Panc1 (cell line): ENCODE data around the gene KIF1A. TPM values are rescaled to one million over a fixed set of nuclear protein-coding genes. Genes with fewer than 3 reads are reported as not detected.

ENCODE experiments used
- ATAC-seq: fragments of 200-7000 bp; cut with Tn5 transposase; 2 replicates; pipeline ENCODE4 v1.9.1; 2020; ENCODE audit warnings: mild to moderate bottlenecking, moderate library complexity
- BruUV-seq: library from RNA; stranded (reverse); fragments of 400-500 nt; replicated peaks from 2 replicates; lab custom pipeline; 2021; lab: Mats Ljungman, UMichigan
- CTCF ChIA-PET: fragments of 300-600 bp; sonication (Branson Sonifier 250); formaldehyde crosslinking; loops from one replicate; lab custom pipeline; 2022; ENCODE audit warnings: antibody characterized with exemption; lab: Charles Lee
- POLR2A ChIA-PET: fragments of 300-600 bp; sonication (Branson Sonifier 250); formaldehyde crosslinking; loops from one replicate; lab custom pipeline; 2022; ENCODE audit warnings: antibody characterized with exemption; lab: Charles Lee
- DNase-seq: peaks from one replicate; pipeline ENCODE4 v3.0.0-alpha.2; 2010; ENCODE audit warnings: low read depth, low spot score
- H3K27ac ChIP-seq: 2 replicates; pipeline ENCODE4 v1.5.1; 2011; ENCODE audit warnings: mild to moderate bottlenecking, low read length, inconsistent platforms
- H3K27me3 ChIP-seq: fragments of 200-500 bp; sonication (Bioruptor generic); 2 replicates; pipeline ENCODE4 v1.6.0; 2014; ENCODE audit warnings: low read length, inconsistent platforms; ENCODE audit not compliant: control insufficient read depth, insufficient read depth
- H3K36me3 ChIP-seq: fragments of 200-500 bp; sonication (Bioruptor generic); 2 replicates; pipeline ENCODE4 v1.5.1; 2014; ENCODE audit warnings: inconsistent platforms, mild to moderate bottlenecking, low read length, moderate library complexity; ENCODE audit not compliant: control insufficient read depth, insufficient read depth
- H3K4me1 ChIP-seq: 2 replicates; pipeline ENCODE4 v1.5.1; 2011; ENCODE audit warnings: inconsistent platforms, mild to moderate bottlenecking, low read length, moderate library complexity; ENCODE audit not compliant: control insufficient read depth, insufficient read depth
- H3K4me3 ChIP-seq, 2 experiments: 2 replicates each; pipeline ENCODE4 v1.5.1; 2011 to 2012; ENCODE audit warnings: low read depth in 2 of 2, low read length in 2 of 2, mild to moderate bottlenecking in 2 of 2, inconsistent platforms in 1 of 2, moderate library complexity in 1 of 2
- H3K9me3 ChIP-seq: fragments of 200-500 bp; sonication (Bioruptor generic); 2 replicates; pipeline ENCODE4 v1.5.1; 2014; ENCODE audit warnings: low read depth, mild to moderate bottlenecking, inconsistent platforms, low read length, moderate library complexity; ENCODE audit not compliant: control insufficient read depth, insufficient read depth
- POLR2AphosphoS5 ChIP-seq: IDR thresholded peaks from 2 replicates; pipeline ENCODE4 v1.6.1; 2012; ENCODE audit warnings: mild to moderate bottlenecking, low read depth, low read length, moderate library complexity
- SIN3A ChIP-seq: IDR thresholded peaks from 2 replicates; pipeline ENCODE4 v1.6.1; 2012; ENCODE audit warnings: low read depth, mild to moderate bottlenecking, low read length, moderate library complexity, borderline replicate concordance; ENCODE audit not compliant: insufficient read depth
- TCF7L2 ChIP-seq: IDR thresholded peaks from 2 replicates; pipeline ENCODE4 v1.6.1; 2011; ENCODE audit warnings: mild to moderate bottlenecking, low read depth, low read length, inconsistent platforms
- in situ Hi-C: cut with HindIII; loops from 2 replicates; pipeline ENCODE4 v1.10.0; 2016; ENCODE audit warnings: low sequenced_read_pairs, low pct_unique_long_range_greater_than_20kb
- intact Hi-C: fragments of 100-400 bp; cut with micrococcal nuclease; formaldehyde crosslinking; loops from one replicate; pipeline ENCODE4 v1.10.0; 2022; ENCODE audit not compliant: unreplicated experiment
- total RNA-seq: library from RNA; stranded (reverse); gene quantifications from one replicate; pipeline ENCODE4 v1.2.1, GENCODE V29; 2021; ENCODE audit not compliant: unreplicated experiment
- TF ChIP-seq, protein P1 (sequence below): fragments of 450-650 bp; IDR thresholded peaks from 2 replicates; pipeline ENCODE4 v1.5.1; 2017; ENCODE audit warnings: mild to moderate bottlenecking
- TF ChIP-seq, protein P2 (sequence below), 2 experiments: IDR thresholded peaks; 2 replicates each; pipeline ENCODE4 v1.6.1; 2011 to 2012; ENCODE audit warnings: low read depth in 2 of 2, control low read depth in 1 of 2, low read length in 1 of 2, mild to moderate bottlenecking in 1 of 2, moderate library complexity in 1 of 2; ENCODE audit not compliant: insufficient read depth in 1 of 2

KIF1A gene
- total RNA-seq, 1 experiment from 2014 or later, result 132 TPM

DNA sequence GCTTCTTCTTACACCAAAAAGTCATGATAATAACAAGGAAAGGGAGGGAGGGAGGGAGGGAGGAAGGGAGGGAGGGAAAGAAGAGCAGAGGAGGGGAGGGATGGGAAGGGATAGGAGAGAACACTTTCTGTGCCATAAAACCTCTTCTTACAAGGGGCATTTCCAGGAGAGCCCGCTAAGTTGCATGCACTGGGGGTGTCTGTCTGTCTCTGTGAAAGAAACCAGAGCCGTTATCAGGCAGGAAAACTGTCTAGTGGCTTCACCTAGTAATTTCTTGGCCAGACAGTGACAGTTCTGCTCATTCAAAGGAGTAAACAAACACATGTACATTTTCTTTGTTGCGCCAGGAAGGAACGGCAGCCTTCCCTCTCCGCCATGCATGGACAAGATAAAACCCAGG, 82.5 kb downstream of the KIF1A start:
- Histone ChIP-seq H3K27ac (no peak overlapping the region), H3K4me3 (no peak overlapping the region), H3K4me1 (no peaks in the 10 kb centered on the region), H3K27me3 (no peaks in the 10 kb centered on the region), H3K9me3 (no peaks in the 10 kb centered on the region), H3K36me3 (no peaks in the 10 kb centered on the region)
- DNase-seq (no peak), ATAC-seq (no peak)
- CTCF ChIA-PET, result no interaction called here
- TF ChIP-seq, protein P1, sequence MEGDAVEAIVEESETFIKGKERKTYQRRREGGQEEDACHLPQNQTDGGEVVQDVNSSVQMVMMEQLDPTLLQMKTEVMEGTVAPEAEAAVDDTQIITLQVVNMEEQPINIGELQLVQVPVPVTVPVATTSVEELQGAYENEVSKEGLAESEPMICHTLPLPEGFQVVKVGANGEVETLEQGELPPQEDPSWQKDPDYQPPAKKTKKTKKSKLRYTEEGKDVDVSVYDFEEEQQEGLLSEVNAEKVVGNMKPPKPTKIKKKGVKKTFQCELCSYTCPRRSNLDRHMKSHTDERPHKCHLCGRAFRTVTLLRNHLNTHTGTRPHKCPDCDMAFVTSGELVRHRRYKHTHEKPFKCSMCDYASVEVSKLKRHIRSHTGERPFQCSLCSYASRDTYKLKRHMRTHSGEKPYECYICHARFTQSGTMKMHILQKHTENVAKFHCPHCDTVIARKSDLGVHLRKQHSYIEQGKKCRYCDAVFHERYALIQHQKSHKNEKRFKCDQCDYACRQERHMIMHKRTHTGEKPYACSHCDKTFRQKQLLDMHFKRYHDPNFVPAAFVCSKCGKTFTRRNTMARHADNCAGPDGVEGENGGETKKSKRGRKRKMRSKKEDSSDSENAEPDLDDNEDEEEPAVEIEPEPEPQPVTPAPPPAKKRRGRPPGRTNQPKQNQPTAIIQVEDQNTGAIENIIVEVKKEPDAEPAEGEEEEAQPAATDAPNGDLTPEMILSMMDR, result no peak
- no peak for TF ChIP-seq TCF7L2
- TF ChIP-seq, protein P2, sequence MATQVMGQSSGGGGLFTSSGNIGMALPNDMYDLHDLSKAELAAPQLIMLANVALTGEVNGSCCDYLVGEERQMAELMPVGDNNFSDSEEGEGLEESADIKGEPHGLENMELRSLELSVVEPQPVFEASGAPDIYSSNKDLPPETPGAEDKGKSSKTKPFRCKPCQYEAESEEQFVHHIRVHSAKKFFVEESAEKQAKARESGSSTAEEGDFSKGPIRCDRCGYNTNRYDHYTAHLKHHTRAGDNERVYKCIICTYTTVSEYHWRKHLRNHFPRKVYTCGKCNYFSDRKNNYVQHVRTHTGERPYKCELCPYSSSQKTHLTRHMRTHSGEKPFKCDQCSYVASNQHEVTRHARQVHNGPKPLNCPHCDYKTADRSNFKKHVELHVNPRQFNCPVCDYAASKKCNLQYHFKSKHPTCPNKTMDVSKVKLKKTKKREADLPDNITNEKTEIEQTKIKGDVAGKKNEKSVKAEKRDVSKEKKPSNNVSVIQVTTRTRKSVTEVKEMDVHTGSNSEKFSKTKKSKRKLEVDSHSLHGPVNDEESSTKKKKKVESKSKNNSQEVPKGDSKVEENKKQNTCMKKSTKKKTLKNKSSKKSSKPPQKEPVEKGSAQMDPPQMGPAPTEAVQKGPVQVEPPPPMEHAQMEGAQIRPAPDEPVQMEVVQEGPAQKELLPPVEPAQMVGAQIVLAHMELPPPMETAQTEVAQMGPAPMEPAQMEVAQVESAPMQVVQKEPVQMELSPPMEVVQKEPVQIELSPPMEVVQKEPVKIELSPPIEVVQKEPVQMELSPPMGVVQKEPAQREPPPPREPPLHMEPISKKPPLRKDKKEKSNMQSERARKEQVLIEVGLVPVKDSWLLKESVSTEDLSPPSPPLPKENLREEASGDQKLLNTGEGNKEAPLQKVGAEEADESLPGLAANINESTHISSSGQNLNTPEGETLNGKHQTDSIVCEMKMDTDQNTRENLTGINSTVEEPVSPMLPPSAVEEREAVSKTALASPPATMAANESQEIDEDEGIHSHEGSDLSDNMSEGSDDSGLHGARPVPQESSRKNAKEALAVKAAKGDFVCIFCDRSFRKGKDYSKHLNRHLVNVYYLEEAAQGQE (IDR thresholded peaks at IDR 0.05; ENCODE audit: insufficient read depth in 1 of 2, low read depth in 2 of 2, low read length in 1 of 2), result no peak
- no peak for TF ChIP-seq SIN3A
- no peak for TF ChIP-seq POLR2AphosphoS5
- intact Hi-C loops (no loop called here), in situ Hi-C loops (no loop called here)
- POLR2A ChIA-PET, result no interaction called here
- no TSS peak for BruUV-seq

DNA sequence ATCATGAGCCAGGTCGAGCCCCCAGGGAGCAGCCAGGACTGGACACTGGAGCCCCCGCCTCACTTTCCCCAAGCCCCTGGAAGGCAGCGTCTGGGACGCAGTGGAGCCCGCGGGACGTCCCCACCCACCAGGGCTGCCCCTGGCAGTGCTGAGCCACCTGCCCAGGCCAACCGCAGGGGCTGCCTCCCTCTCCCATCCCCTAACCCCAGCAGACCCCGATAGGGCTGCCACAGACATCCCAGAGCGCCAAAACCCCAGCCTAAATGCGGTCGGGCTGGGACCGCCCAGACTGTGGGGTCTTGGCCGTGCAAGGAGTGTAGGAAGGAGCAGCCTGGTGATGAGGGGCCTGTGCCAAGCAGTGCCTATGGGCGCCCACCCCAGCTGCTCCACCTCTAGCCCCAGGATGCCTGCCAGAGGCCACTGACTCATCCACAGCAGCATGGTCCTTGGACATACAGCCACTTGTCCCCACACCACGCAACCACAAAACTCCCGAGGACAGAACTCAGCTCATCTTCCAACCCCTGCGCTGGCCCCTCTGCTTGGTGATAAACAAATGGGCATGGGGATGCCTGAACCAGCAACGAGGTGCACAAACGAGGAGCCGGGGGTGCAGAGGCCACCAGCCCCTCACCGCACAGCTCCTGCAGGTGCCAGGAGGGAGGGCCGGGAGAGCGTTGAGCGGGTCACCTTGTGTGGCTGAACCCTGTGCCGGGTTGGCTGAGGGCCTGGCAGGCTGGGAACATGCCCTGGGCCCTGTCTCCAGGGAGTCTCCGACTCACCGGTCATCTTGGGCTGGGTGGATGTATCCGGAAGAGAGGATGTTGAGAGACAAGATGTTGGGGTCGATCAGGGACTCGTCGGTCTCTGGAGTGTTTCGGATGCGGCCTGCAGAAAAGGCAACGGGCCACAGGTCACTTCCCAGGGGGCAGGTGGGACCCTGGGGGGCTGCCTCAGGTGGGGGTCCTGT, 83.5 kb downstream of the KIF1A start:
- ChIA-PET POLR2A (no interaction called here), CTCF (interaction anchor here (0.7 kb wide), 1 partner anchor 132 kb away, joined by 7 read pairs; no protein-coding TSS in a partner anchor)
- H3K36me3 ChIP-seq, result no peaks in the 10 kb centered on the region
- H3K27ac ChIP-seq, result no peak overlapping the region
- in situ Hi-C loops, result no loop called here
- H3K4me3 ChIP-seq, result no peak overlapping the region
- intact Hi-C loops, result no loop called here
- TF ChIP-seq, protein P1, result no peak
- TF ChIP-seq, protein P2 (IDR thresholded peaks at IDR 0.05; ENCODE audit: insufficient read depth in 1 of 2, low read depth in 2 of 2, low read length in 1 of 2), result no peak
- no peak for TF ChIP-seq POLR2AphosphoS5
- no peak for TF ChIP-seq TCF7L2
- no peak for TF ChIP-seq SIN3A
- H3K27me3 ChIP-seq, result no peaks in the 10 kb centered on the region
- no TSS peak for BruUV-seq
- H3K9me3 ChIP-seq, result no peaks in the 10 kb centered on the region
- H3K4me1 ChIP-seq, result no peaks in the 10 kb centered on the region
- ATAC-seq, result no peak
- DNase-seq, result no peak
